Neural crest cell (in vitro differentiated cells): Measurements from ENCODE around the gene LRRC26. TPM values are rescaled to one million over a fixed set of nuclear protein-coding genes. Genes with fewer than 3 reads are reported as not detected.

Experiments
- DNase-seq: peaks from one replicate; pipeline ENCODE4 v3.0.0; 2021; ENCODE audit warnings: low read depth, mixed read lengths, low spot score
- H3K27ac Mint-ChIP-seq: one replicate; pipeline ENCODE4 v1.8.0; 2021; ENCODE audit warnings: mild to moderate bottlenecking, mixed read lengths; ENCODE audit not compliant: unreplicated experiment
- H3K27me3 Mint-ChIP-seq: 2 replicates; pipeline ENCODE4 v1.8.0; 2021; ENCODE audit warnings: low read depth, mild to moderate bottlenecking, mixed read lengths
- H3K36me3 Mint-ChIP-seq: 2 replicates; pipeline ENCODE4 v1.8.0; 2021; ENCODE audit warnings: low read depth, mild to moderate bottlenecking, mixed read lengths
- H3K4me1 Mint-ChIP-seq: 2 replicates; pipeline ENCODE4 v1.8.0; 2021; ENCODE audit warnings: mixed read lengths
- H3K4me3 Mint-ChIP-seq: one replicate; pipeline ENCODE4 v1.8.0; 2021; ENCODE audit warnings: mild to moderate bottlenecking, mixed read lengths
- H3K9me3 Mint-ChIP-seq: 2 replicates; pipeline ENCODE4 v1.8.0; 2021; ENCODE audit warnings: mixed read lengths
- total RNA-seq: library from RNA; stranded (reverse); gene quantifications from 2 replicates; pipeline ENCODE4 v1.2.1, GENCODE V29; 2021
- TF ChIP-seq, protein P1 (sequence below): fragments of 200-600 bp; sonication (generic); conservative IDR thresholded peaks from 2 replicates; pipeline ENCODE4 v1.5.0; 2021; ENCODE audit warnings: antibody characterized with exemption, mild to moderate bottlenecking

LRRC26 gene
- total RNA-seq, 1 donor from 2014 or later: 0.37 TPM

DNA sequence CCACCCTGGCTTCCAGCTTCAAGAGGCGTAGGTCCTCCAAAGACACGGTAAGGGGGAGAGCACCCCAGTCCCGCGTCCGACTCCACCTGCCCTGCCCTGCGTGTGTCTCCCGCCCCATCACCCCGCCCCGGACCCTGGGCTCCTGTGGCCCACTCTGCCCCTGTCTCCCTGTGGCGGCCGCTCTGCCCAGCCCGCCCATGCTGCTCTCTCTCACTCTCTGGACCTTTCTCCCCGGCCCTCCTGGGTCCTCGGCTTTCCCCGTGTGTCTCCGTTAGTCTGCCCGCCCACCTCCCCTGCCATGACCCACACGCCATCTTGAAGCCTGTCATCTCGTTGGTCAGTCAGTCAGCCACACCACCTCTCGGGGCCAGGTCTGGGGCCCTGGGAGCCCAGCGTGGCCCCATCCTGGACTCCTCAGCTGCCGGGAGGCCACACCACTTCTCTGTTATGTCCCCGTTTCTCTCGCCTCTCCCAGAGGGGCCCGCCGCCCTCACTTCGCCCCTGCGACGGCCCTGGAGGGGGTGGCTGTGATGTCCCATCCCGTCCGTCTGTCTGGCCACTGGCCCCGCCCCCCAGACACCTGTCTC lies 4.5 kb downstream of the LRRC26 start:
- Mint-ChIP-seq H3K4me1 (no peaks in the 10 kb centered on the region), H3K27ac (no peak overlapping the region)

DNA sequence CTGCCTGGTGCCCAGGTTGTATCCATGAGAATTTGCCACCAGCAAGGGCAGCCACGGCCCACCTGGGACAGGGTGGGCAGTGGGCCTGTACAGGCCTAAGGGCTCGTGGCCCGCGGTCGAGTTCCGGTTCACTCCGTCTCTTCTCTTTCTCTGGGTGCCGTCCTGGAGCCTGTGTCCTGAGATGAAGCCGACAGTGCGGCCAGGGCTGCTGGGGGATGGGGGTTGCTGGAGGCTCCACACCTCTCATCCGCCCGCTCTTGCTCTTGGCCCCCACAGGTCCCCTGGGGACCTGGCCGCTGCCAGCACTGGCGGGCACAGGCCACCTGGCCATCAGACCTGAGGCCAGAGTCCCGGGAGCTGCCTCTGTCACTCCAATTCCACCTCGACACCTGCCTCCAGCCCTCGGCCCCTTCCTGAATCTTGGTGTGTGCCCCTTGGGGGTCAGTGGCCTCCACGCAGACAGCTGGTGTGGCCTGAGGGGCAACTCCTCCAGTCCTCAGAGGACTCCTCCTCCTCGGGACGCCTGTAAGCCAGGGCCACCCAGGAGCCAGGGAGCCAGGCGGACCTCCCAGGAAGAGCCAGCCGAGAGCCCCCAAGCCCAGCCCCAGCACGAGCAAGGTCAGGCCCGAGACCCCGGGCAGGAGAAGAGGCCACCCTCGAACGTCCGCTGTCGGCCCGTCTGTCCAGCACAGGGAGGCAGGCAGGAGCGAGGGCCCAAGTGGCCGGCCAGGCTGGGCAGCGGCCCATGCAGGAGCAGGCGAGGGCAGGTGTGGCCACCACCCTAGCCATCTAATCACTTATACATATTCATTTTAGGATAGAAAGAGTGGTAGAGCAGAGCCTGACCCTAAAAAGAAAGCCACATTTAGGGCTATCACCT lies 5.2 kb downstream of the LRRC26 start:
- no peak overlapping the region for H3K27ac Mint-ChIP-seq
- H3K4me3 Mint-ChIP-seq: no peak overlapping the region
- no peaks in the 10 kb centered on the region for H3K4me1 Mint-ChIP-seq
- peaks cover 91% of the 10 kb centered on the region for H3K27me3 Mint-ChIP-seq
- TF ChIP-seq, protein P1, sequence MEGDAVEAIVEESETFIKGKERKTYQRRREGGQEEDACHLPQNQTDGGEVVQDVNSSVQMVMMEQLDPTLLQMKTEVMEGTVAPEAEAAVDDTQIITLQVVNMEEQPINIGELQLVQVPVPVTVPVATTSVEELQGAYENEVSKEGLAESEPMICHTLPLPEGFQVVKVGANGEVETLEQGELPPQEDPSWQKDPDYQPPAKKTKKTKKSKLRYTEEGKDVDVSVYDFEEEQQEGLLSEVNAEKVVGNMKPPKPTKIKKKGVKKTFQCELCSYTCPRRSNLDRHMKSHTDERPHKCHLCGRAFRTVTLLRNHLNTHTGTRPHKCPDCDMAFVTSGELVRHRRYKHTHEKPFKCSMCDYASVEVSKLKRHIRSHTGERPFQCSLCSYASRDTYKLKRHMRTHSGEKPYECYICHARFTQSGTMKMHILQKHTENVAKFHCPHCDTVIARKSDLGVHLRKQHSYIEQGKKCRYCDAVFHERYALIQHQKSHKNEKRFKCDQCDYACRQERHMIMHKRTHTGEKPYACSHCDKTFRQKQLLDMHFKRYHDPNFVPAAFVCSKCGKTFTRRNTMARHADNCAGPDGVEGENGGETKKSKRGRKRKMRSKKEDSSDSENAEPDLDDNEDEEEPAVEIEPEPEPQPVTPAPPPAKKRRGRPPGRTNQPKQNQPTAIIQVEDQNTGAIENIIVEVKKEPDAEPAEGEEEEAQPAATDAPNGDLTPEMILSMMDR: no peak
- DNase-seq: no peak
- no peaks in the 10 kb centered on the region for H3K9me3 Mint-ChIP-seq
- H3K36me3 Mint-ChIP-seq: no peaks in the 10 kb centered on the region

More for the DNA sequence above, 4.5 kb downstream of the LRRC26 start:
- no peaks in the 10 kb centered on the region for H3K9me3 Mint-ChIP-seq
- H3K36me3 Mint-ChIP-seq: no peaks in the 10 kb centered on the region
- H3K4me3 Mint-ChIP-seq: no peak overlapping the region
- DNase-seq: no peak
- TF ChIP-seq, protein P1: no peak
- peaks cover 89% of the 10 kb centered on the region for H3K27me3 Mint-ChIP-seq

- H3K27me3 Mint-ChIP-seq: peaks cover 93% of the 10 kb centered on the region
- TF ChIP-seq, protein P1: no peak
- H3K36me3 Mint-ChIP-seq: no peaks in the 10 kb centered on the region
- H3K4me1 Mint-ChIP-seq: peaks cover 5% of the 10 kb centered on the region
- H3K9me3 Mint-ChIP-seq: no peaks in the 10 kb centered on the region
- H3K27ac Mint-ChIP-seq: no peak overlapping the region
- no peak for DNase-seq
- H3K4me3 Mint-ChIP-seq: no peak overlapping the region
Observed at GRCh38 chr9:137163805-137164204, 6.0 kb downstream of the LRRC26 start.

DNA sequence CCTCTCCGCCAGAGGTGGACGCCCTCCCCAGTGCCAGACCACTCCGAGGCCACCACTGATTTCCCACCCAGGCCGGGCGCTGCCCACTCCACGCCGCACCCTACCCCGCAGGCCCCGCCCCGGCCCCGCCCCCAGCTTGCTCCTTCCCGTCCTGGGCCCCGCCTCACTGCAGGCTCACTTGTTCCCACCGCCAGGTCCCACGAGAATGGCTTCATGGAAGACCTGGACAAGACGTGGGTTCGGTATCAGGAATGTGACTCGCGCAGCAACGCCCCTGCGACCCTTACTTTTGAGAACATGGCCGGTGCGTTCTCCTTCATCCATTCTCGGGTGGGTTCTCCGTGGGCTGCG lies 6.5 kb downstream of the LRRC26 start:
- DNase-seq: no peak
- Mint-ChIP-seq H3K27ac (no peak overlapping the region), H3K4me3 (no peak overlapping the region), H3K27me3 (peaks cover 94% of the 10 kb centered on the region), H3K9me3 (no peaks in the 10 kb centered on the region), H3K4me1 (peaks cover 5% of the 10 kb centered on the region), H3K36me3 (no peaks in the 10 kb centered on the region)
- TF ChIP-seq, protein P1: no peak

- H3K36me3 Mint-ChIP-seq: no peaks in the 10 kb centered on the region
- H3K9me3 Mint-ChIP-seq: no peaks in the 10 kb centered on the region
- H3K27ac Mint-ChIP-seq: no peak overlapping the region
- peaks cover 96% of the 10 kb centered on the region for H3K27me3 Mint-ChIP-seq
- TF ChIP-seq, protein P1: no peak
- no peak overlapping the region for H3K4me3 Mint-ChIP-seq
- peaks cover 5% of the 10 kb centered on the region for H3K4me1 Mint-ChIP-seq
- DNase-seq: no peak
Observed at GRCh38 chr9:137162505-137163364, 7.1 kb downstream of the LRRC26 start.
